GM18507 (cell line): ENCODE data around the gene CYRIA.

Experiments
- DNase-seq: peaks from one replicate; pipeline ENCODE4 v3.0.0; 2011; ENCODE audit warnings: low read depth; ENCODE audit not compliant: insufficient read length; ENCODE audit errors: extremely low spot score
- FAIRE-seq: peaks from 2 replicates; lab custom pipeline; 2011; peaks lifted over from hg19 to GRCh38; lab: Jason Lieb, UNC

The CYRIA gene

DNA sequence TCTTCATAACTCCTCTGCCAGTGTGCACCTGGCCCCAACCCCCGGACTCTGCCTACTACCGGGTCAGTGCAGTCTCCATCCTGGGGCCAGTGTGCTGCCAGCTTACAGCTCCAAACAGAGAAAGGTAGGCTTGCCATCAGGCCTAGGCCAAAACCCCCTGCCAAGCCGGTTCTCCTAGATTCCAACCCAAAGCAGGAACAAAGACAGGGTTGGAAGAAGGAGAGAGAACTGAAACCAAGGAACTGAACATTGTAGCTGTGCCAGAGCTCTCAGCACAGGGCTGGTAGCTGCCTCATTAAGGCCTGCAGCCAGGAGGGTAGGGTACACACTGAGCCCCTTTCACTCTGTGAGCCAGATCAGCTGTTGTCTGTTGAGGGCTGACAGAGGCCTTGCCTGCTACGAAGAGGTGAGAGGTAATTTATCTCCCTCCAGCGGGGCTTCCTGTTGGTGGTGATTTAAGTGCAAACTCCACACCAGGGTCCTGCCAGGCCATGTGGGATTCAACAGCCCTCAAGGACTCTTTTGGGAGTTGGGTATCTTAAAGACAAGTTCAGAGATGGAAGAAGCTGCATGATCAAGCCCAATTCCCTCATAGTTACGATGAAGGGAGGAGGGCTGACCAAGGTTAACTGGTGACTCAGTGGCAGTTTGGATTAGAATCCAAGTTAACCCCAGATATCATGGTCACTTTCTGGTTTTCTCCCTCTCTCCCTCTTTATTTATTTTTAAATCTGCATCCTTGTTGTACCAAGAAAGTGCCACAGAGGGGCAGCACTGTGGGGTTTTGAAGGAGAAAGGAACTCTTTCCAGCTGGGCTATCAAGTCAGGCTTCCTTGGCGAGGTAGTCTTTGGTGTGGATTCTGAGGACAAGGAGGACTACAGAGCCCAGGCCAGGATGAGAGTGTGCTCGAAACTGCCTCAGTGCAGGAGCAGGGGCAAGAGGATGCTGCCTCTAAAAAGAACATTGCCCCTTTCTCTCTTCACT is 48.1 kb downstream of the CYRIA start:
- FAIRE-seq (no peak), DNase-seq (no peak)
